Neutrophil (primary cell): ENCODE measurements around the gene ATP13A2.

Experiments used
- H3K27ac ChIP-seq: fragments of 200-600 bp; sonication (generic); 2 replicates; pipeline ENCODE4 v1.5.1; 2016; ENCODE audit warnings: mild to moderate bottlenecking, moderate library complexity
- H3K27me3 ChIP-seq: fragments of 200-600 bp; sonication (generic); 2 replicates; pipeline ENCODE4 v1.6.0; 2016; ENCODE audit warnings: mild to moderate bottlenecking
- H3K36me3 ChIP-seq: fragments of 200-600 bp; sonication (generic); 2 replicates; pipeline ENCODE4 v1.5.1; 2017
- H3K4me1 ChIP-seq, 2 experiments: fragments of 200-600 bp in 1 of 2; sonication (generic) in 1 of 2; 1 replicate in 1 of 2; 2 replicates in 1 of 2; pipeline versions ENCODE4 v1.5.1 to v1.6.1; 2013 to 2016; ENCODE audit warnings: low read depth in 1 of 2, low read length in 1 of 2, mild to moderate bottlenecking in 1 of 2, moderate library complexity in 1 of 2; ENCODE audit not compliant: control insufficient read depth in 1 of 2, insufficient read depth in 1 of 2
- H3K4me3 ChIP-seq, 2 experiments: fragments of 200-600 bp in 1 of 2; sonication (generic) in 1 of 2; 1 replicate in 1 of 2; 2 replicates in 1 of 2; pipeline ENCODE4 v1.5.1; 2013 to 2016; ENCODE audit warnings: low read depth in 1 of 2, low read length in 1 of 2, mild to moderate bottlenecking in 1 of 2, moderate library complexity in 1 of 2
- H3K9me3 ChIP-seq: fragments of 200-600 bp; sonication (generic); 2 replicates; pipeline ENCODE4 v1.5.1; 2016
- CTCF ChIP-seq: fragments of 200-600 bp; sonication (generic); IDR thresholded peaks from 2 replicates; pipeline ENCODE4 v1.5.1; 2016; ENCODE audit warnings: antibody characterized with exemption

The ATP13A2 gene

GRCh38 chr1:16961297-16962133, 50.2 kb downstream of the ATP13A2 start:
- Histone ChIP-seq H3K36me3 (no peaks in the 10 kb centered on the region), H3K4me3 (peak overlapping the region in 1 of 2 experiments; percentile 40), H3K27ac (no peak overlapping the region), H3K27me3 (no peaks in the 10 kb centered on the region), H3K4me1 (peaks cover 4 to 6% of the 10 kb centered on the region in 2 experiments), H3K9me3 (no peaks in the 10 kb centered on the region)
- TF ChIP-seq CTCF = no peak

- H3K4me3 ChIP-seq = peak overlapping the region; percentile 25 to 40
- no peak overlapping the region for H3K27ac ChIP-seq
- no peaks in the 10 kb centered on the region for H3K36me3 ChIP-seq
- no peaks in the 10 kb centered on the region for H3K9me3 ChIP-seq
- peak; percentile 55 for TF ChIP-seq CTCF
- H3K4me1 ChIP-seq = peaks cover 4 to 6% of the 10 kb centered on the region in 2 experiments
- H3K27me3 ChIP-seq = no peaks in the 10 kb centered on the region
Observed at GRCh38 chr1:16960560-16961296, 51.0 kb downstream of the ATP13A2 start.

- H3K27ac ChIP-seq = no peak overlapping the region
- H3K36me3 ChIP-seq = no peaks in the 10 kb centered on the region
- peaks cover 4 to 6% of the 10 kb centered on the region in 2 experiments for H3K4me1 ChIP-seq
- no peaks in the 10 kb centered on the region for H3K9me3 ChIP-seq
- no peaks in the 10 kb centered on the region for H3K27me3 ChIP-seq
- no peak overlapping the region for H3K4me3 ChIP-seq
- no peak for TF ChIP-seq CTCF
Observed at GRCh38 chr1:16958475-16958874, 53.3 kb downstream of the ATP13A2 start.

GRCh38 chr1:16957731-16958130, 54.0 kb downstream of the ATP13A2 start:
- no peaks in the 10 kb centered on the region for H3K36me3 ChIP-seq
- TF ChIP-seq CTCF = no peak
- H3K9me3 ChIP-seq = no peaks in the 10 kb centered on the region
- H3K27ac ChIP-seq = no peak overlapping the region
- H3K4me3 ChIP-seq = no peak overlapping the region
- peaks cover 4 to 6% of the 10 kb centered on the region in 2 experiments for H3K4me1 ChIP-seq
- no peaks in the 10 kb centered on the region for H3K27me3 ChIP-seq

- Histone ChIP-seq H3K27me3 (no peaks in the 10 kb centered on the region), H3K27ac (no peak overlapping the region), H3K36me3 (no peaks in the 10 kb centered on the region), H3K4me1 (peaks cover 4 to 6% of the 10 kb centered on the region in 2 experiments), H3K9me3 (no peaks in the 10 kb centered on the region), H3K4me3 (no peak overlapping the region)
- no peak for TF ChIP-seq CTCF
Observed at GRCh38 chr1:16956775-16957174, 55.0 kb downstream of the ATP13A2 start.
